Sigmoid colon (tissue), 4 donors: Measurements from ENCODE around the gene TMEM59L.

Experiments used
- EP300 ChIP-seq, 4 donors: sonication (generic); formaldehyde crosslinking; IDR thresholded peaks; one replicate each; pipeline ENCODE4 v1.6.1; 2017; ENCODE audit warnings: antibody characterized with exemption in 4 of 4
- POLR2A ChIP-seq, 2 donors: fragments of 450-650 bp; IDR thresholded peaks; one replicate each; pipeline ENCODE4 v1.6.1; 2016; ENCODE audit warnings: antibody characterized with exemption in 2 of 2, mild to moderate bottlenecking in 2 of 2, moderate library complexity in 2 of 2
- POLR2AphosphoS5 ChIP-seq, 4 donors: sonication (generic); formaldehyde crosslinking; IDR thresholded peaks; one replicate each; pipeline ENCODE4 v1.6.1; 2017; ENCODE audit warnings: antibody characterized with exemption in 4 of 4
- TF ChIP-seq, protein P1 (sequence below), 4 experiments: fragments of 450-650 bp in 3 of 4; fragments of 200-600 bp in 1 of 4; IDR thresholded peaks; one replicate each; pipeline ENCODE4 v1.5.1; 2016 to 2019; ENCODE audit warnings: antibody characterized with exemption in 4 of 4, mild to moderate bottlenecking in 3 of 4, moderate library complexity in 2 of 4

DNA sequence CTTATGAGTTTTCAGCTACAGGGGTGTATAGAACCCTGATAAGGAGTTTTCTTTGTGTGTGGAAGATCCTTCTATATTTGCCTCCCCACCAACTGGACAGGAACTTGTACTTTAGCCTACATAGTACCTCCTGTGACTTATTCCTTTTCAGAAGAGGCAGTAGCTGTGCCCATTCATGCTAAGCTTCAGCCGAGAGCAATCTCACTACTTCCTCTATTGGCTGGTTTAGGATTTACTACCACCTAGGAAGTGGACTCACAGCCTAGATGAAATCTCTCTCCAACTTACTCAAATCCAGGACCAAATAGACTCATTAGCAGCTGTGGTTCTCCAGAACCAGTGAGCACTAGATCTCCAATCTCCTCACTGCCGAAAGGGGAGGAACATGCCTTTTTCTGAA lies 26.4 kb upstream of the TMEM59L start:
- TF ChIP-seq POLR2AphosphoS5 (IDR thresholded peaks at IDR 0.05) (no peak), POLR2A (IDR thresholded peaks at IDR 0.05) (no peak), EP300 (IDR thresholded peaks at IDR 0.05) (no peak)
- TF ChIP-seq, protein P1, sequence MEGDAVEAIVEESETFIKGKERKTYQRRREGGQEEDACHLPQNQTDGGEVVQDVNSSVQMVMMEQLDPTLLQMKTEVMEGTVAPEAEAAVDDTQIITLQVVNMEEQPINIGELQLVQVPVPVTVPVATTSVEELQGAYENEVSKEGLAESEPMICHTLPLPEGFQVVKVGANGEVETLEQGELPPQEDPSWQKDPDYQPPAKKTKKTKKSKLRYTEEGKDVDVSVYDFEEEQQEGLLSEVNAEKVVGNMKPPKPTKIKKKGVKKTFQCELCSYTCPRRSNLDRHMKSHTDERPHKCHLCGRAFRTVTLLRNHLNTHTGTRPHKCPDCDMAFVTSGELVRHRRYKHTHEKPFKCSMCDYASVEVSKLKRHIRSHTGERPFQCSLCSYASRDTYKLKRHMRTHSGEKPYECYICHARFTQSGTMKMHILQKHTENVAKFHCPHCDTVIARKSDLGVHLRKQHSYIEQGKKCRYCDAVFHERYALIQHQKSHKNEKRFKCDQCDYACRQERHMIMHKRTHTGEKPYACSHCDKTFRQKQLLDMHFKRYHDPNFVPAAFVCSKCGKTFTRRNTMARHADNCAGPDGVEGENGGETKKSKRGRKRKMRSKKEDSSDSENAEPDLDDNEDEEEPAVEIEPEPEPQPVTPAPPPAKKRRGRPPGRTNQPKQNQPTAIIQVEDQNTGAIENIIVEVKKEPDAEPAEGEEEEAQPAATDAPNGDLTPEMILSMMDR (IDR thresholded peaks at IDR 0.05): no peak
